BJ (cell line): ENCODE data around the gene TMOD2. TPM values are rescaled to one million over a fixed set of nuclear protein-coding genes. Genes with fewer than 3 reads are reported as not detected.

Source experiments
- CTCF ChIA-PET: fragments of 350-600 bp; formaldehyde crosslinking; extraction: SDS; loops from one replicate; lab custom pipeline; 2021; ENCODE audit warnings: antibody characterized with exemption, inconsistent platforms; lab: Yijun Ruan, JAX
- POLR2A ChIA-PET: fragments of 300-600 bp; sonication (Branson Sonifier 250); formaldehyde crosslinking; extraction: SDS; loops from one replicate; lab custom pipeline; 2021; ENCODE audit warnings: antibody characterized with exemption; lab: Charles Lee
- DNase-seq: peaks from one replicate; pipeline ENCODE4 v3.0.0-alpha.2; 2011; ENCODE audit warnings: low read depth
- H3K27me3 ChIP-seq: 2 replicates; pipeline ENCODE4 v1.6.0; 2011; ENCODE audit warnings: low read length; ENCODE audit not compliant: control insufficient read depth, insufficient read depth
- H3K36me3 ChIP-seq: 2 replicates; pipeline ENCODE4 v1.5.1; 2011; ENCODE audit warnings: low read length; ENCODE audit not compliant: control insufficient read depth, insufficient read depth
- H3K4me3 ChIP-seq: 2 replicates; pipeline ENCODE4 v1.5.1; 2011; ENCODE audit warnings: low read depth, mild to moderate bottlenecking, control low read depth, low read length
- polyA plus RNA-seq: library from polyadenylated mRNA; depleted of rRNA; stranded (reverse); fragments of >200 nt; gene quantifications from 2 replicates; pipeline ENCODE4 v1.2.3, GENCODE V29; 2011
- TF ChIP-seq, protein P1 (sequence below): IDR thresholded peaks from 2 replicates; pipeline ENCODE4 v1.5.1; 2011; ENCODE audit warnings: low read depth, mild to moderate bottlenecking, control low read depth, inconsistent platforms, low read length, moderate library complexity; ENCODE audit not compliant: insufficient read depth

The TMOD2 gene
- polyA plus RNA-seq, 1 experiment = 1.1 TPM

DNA sequence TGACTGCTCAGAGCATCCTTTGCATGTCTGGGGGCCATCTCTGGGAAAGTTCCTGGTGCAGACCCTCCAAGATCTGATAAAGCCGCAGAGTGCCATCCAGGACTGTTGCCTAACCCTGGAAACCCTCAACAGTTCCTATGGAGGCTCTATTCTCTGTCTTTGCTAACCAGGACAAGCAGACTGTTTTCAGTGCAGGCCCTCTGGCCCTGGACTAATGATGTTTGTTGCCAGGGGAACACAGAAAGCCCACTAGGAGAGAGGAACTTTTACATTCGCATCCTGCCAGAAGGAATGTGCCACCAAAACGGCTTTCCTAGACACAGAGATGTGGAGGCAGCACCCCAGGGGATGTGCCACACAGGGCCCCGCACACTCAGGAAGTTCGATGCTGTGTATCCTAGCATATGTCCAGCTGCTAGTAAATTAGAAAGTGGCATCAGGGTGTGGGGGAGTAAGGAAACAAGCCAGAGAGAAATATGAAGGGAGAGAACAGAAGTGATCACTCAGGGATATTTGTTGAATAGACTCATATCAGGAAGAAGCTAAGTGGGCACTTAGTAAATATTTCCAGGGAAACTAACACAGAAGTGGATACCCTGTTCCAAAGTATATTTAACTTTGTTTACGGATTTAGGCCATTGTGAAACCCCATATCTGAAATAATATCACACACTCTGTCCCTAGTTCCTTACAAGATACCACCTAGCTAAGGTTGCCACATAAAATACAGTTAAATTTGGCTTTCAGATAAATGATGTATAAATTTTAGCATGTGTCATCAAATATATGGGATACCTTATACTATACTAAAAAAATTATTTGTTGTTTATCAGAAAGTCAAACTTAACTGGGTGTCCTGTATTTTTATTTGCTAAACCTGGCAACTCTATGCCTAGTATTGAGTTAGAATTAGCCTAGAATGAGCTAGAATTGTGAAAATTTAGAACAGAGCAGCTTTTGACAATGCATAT is 48.2 kb downstream of the TMOD2 start:
- H3K4me3 ChIP-seq = no peak overlapping the region
- H3K27me3 ChIP-seq = no peaks in the 10 kb centered on the region
- H3K36me3 ChIP-seq = no peaks in the 10 kb centered on the region
- TF ChIP-seq, protein P1, sequence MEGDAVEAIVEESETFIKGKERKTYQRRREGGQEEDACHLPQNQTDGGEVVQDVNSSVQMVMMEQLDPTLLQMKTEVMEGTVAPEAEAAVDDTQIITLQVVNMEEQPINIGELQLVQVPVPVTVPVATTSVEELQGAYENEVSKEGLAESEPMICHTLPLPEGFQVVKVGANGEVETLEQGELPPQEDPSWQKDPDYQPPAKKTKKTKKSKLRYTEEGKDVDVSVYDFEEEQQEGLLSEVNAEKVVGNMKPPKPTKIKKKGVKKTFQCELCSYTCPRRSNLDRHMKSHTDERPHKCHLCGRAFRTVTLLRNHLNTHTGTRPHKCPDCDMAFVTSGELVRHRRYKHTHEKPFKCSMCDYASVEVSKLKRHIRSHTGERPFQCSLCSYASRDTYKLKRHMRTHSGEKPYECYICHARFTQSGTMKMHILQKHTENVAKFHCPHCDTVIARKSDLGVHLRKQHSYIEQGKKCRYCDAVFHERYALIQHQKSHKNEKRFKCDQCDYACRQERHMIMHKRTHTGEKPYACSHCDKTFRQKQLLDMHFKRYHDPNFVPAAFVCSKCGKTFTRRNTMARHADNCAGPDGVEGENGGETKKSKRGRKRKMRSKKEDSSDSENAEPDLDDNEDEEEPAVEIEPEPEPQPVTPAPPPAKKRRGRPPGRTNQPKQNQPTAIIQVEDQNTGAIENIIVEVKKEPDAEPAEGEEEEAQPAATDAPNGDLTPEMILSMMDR = no peak
- no peak for DNase-seq
- ChIA-PET POLR2A (no interaction called here), CTCF (interaction anchor here (0.8 kb wide), 1 partner anchor 149 kb away, joined by 3 read pairs; no protein-coding TSS in a partner anchor)

DNA sequence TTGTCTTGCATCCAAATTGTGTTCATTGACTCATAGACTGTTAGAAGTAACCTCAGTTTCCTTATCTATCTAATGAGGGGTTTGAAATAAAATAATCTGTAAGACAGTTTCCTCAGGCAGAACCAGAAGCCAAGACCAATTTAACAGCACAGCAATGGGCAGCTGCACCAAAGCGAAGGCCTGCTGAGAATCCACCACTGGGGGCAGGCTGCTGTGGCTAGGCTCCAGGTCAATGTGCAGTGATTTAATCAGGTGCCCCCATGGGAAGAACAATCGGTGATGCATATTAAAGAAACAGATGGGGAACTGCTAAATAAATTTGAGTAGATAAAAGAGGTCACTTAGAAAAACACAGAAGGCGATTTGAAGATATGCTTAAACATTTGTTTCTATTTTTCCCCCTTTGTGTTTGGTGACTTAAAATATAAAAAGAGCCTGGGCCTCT is 50.0 kb downstream of the TMOD2 start:
- CTCF ChIA-PET = interaction anchor here (1.0 to 1.6 kb wide), 3 partner anchors 11 to 25 kb away, joined by 3 to 6 read pairs (median 3); no protein-coding TSS in a partner anchor
- no peak overlapping the region for H3K4me3 ChIP-seq
- no peaks in the 10 kb centered on the region for H3K36me3 ChIP-seq
- TF ChIP-seq, protein P1 = peak; percentile 59
- H3K27me3 ChIP-seq = no peaks in the 10 kb centered on the region
- no peak for DNase-seq
- POLR2A ChIA-PET = no interaction called here

DNA sequence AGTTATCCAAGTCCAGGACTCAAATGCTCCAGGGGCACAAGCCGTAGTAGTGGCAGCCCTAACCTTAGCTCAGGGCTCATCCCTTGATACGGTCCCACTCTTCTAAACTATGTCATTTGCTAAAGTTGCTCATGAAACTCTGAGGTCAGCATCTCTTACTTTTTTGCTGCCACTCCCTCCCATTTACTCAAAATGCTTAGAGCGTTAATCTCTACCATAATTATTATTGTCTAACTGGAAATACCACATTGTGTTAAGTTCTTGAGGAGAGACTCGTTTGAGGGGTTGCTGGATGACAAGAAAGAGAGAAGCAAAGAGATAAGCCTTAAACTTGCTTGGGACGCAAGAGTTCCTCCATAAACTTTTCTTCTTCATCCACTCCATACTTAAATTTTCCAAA is 51.2 kb downstream of the TMOD2 start:
- ChIA-PET POLR2A (no interaction called here), CTCF (interaction anchor here (1.1 to 1.6 kb wide), 2 partner anchors 12 to 26 kb away, joined by 3 to 6 read pairs; no protein-coding TSS in a partner anchor)
- Histone ChIP-seq H3K4me3 (no peak overlapping the region), H3K36me3 (no peaks in the 10 kb centered on the region), H3K27me3 (no peaks in the 10 kb centered on the region)
- TF ChIP-seq, protein P1 = no peak
- no peak for DNase-seq

DNA sequence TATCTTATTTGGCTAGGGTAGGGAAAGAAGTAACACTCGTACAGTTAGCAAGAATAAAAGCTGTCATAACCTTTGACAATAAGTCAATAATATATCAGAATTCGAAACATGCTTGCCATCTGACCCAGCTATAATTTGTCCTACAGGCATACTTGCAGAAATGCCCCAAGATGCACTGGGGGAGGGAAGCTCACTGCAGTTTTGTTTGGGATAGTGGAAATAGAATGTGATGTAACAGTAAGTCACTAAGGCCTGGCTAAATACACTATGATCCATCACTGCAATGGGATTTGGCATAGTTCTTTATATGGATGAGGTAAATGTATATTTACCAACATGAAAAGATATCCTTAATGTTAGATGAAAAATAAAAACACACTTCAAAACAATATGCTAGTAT is 52.6 kb downstream of the TMOD2 start:
- no peak overlapping the region for H3K4me3 ChIP-seq
- no peak for DNase-seq
- TF ChIP-seq, protein P1 = no peak
- H3K27me3 ChIP-seq = no peaks in the 10 kb centered on the region
- ChIA-PET CTCF (no interaction called here), POLR2A (no interaction called here)
- no peaks in the 10 kb centered on the region for H3K36me3 ChIP-seq

DNA sequence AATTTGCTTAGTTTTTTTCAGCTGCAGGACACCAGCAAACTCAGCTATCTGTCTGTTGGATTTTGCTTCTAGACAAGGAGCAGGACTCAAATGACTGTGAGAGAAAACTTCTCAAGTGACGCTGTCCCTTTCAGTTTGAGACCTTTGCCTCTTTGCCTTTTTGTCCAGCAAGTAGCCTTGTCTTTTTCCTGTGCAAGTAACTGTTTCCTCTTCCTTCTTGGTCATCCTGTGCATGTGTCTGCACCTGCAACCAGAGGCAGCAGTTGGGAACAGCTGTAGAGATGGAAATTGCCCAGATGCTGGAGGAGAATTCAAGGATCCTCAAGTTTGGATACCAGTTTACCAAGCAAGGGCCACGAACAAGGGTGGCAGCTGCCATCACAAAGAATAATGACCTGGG is 54.7 kb downstream of the TMOD2 start:
- no peak for DNase-seq
- no peaks in the 10 kb centered on the region for H3K27me3 ChIP-seq
- ChIA-PET POLR2A (no interaction called here), CTCF (interaction anchor here (1.4 kb wide), 1 partner anchor 156 kb away, joined by 3 read pairs; no protein-coding TSS in a partner anchor)
- TF ChIP-seq, protein P1 = no peak
- H3K36me3 ChIP-seq = no peaks in the 10 kb centered on the region
- no peak overlapping the region for H3K4me3 ChIP-seq
